Activated naive CD8-positive, alpha-beta T cell treated with anti-CD3 and anti-CD28 coated beads, Interleukin-2, amount 50 U/mL, for 24 hours (primary cell): ENCODE results near the gene ITGA11.

Source experiments
- ATAC-seq: fragments of 150-1000 bp; cut with Tn5 transposase; one replicate; pipeline ENCODE4 v1.10.0; 2021
- DNase-seq: peaks from one replicate; pipeline ENCODE4 v3.0.0; 2021
- H3K27ac Mint-ChIP-seq: one replicate; pipeline ENCODE4 v1.8.0; 2021; ENCODE audit warnings: mild to moderate bottlenecking, mixed read lengths
- H3K27me3 Mint-ChIP-seq: one replicate; pipeline ENCODE4 v1.8.0; 2021; ENCODE audit warnings: mixed read lengths
- H3K36me3 Mint-ChIP-seq: one replicate; pipeline ENCODE4 v1.8.0; 2021; ENCODE audit warnings: low read depth, mixed read lengths
- H3K4me1 Mint-ChIP-seq: one replicate; pipeline ENCODE4 v1.8.0; 2021; ENCODE audit warnings: mixed read lengths
- H3K4me3 Mint-ChIP-seq: one replicate; pipeline ENCODE4 v1.8.0; 2021; ENCODE audit warnings: mild to moderate bottlenecking, moderate library complexity, mixed read lengths
- H3K9me3 Mint-ChIP-seq: one replicate; pipeline ENCODE4 v1.8.0; 2021; ENCODE audit warnings: mixed read lengths

The ITGA11 gene

GRCh38 chr15:68436680-68437079 is 4.7 kb upstream of the ITGA11 start:
- Mint-ChIP-seq H3K4me3 (no peak overlapping the region), H3K4me1 (peaks cover 3% of the 10 kb centered on the region), H3K27me3 (peaks cover 46% of the 10 kb centered on the region), H3K36me3 (no peaks in the 10 kb centered on the region), H3K27ac (no peak overlapping the region), H3K9me3 (no peaks in the 10 kb centered on the region)
- ATAC-seq: no peak
- no peak for DNase-seq

DNA sequence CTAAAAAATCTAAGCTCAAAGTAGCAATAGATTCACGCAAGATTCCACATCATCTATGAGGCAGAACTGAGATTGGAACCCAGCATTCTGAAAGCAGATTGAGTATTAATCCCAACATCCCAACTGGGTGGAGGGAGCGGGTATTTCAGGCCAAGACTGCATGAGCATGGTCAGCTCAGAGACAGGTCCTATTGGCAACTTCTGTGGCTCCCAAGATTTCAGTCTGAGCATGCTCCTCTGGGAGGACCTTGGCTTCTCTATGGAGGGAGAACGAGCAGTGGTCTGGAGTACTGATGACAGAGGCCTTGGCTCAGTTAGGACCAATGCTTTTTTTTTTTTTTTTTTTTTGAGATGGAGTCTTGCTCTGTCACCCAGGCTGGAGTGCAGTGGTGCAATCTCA is 4.0 kb upstream of the ITGA11 start:
- H3K4me1 Mint-ChIP-seq: peaks cover 3% of the 10 kb centered on the region
- no peak overlapping the region for H3K27ac Mint-ChIP-seq
- DNase-seq (no peak), ATAC-seq (no peak)
- no peaks in the 10 kb centered on the region for H3K9me3 Mint-ChIP-seq
- H3K36me3 Mint-ChIP-seq: no peaks in the 10 kb centered on the region
- H3K4me3 Mint-ChIP-seq: no peak overlapping the region
- peaks cover 47% of the 10 kb centered on the region for H3K27me3 Mint-ChIP-seq

- Mint-ChIP-seq H3K4me1 (peaks cover 3% of the 10 kb centered on the region), H3K36me3 (no peaks in the 10 kb centered on the region), H3K9me3 (no peaks in the 10 kb centered on the region), H3K27ac (no peak overlapping the region), H3K4me3 (no peak overlapping the region), H3K27me3 (peaks cover 50% of the 10 kb centered on the region)
- ATAC-seq (no peak), DNase-seq (no peak)
These were observed 2.1 kb upstream of the ITGA11 start for GRCh38 chr15:68434021-68434420.

- Mint-ChIP-seq H3K27me3 (peaks cover 50% of the 10 kb centered on the region), H3K27ac (no peak overlapping the region)
- DNase-seq: no peak
These were observed 1.6 kb upstream of the ITGA11 start for GRCh38 chr15:68433551-68433950.

GRCh38 chr15:68432441-68433064 is 590 bp upstream of the ITGA11 start:
- no peak for ATAC-seq
- Mint-ChIP-seq H3K9me3 (no peaks in the 10 kb centered on the region), H3K4me1 (peaks cover 3% of the 10 kb centered on the region), H3K4me3 (no peak overlapping the region), H3K36me3 (no peaks in the 10 kb centered on the region), H3K27me3 (peaks cover 48% of the 10 kb centered on the region), H3K27ac (no peak overlapping the region)
- no peak for DNase-seq

More at GRCh38 chr15:68433551-68433950, 1.6 kb upstream of the ITGA11 start:
- Mint-ChIP-seq H3K36me3 (no peaks in the 10 kb centered on the region), H3K9me3 (no peaks in the 10 kb centered on the region), H3K4me3 (no peak overlapping the region), H3K4me1 (peaks cover 3% of the 10 kb centered on the region)
- no peak for ATAC-seq

GRCh38 chr15:68431037-68431791 is 749 bp downstream of the ITGA11 start:
- H3K27me3 Mint-ChIP-seq: peaks cover 39% of the 10 kb centered on the region
- DNase-seq: no peak

DNA sequence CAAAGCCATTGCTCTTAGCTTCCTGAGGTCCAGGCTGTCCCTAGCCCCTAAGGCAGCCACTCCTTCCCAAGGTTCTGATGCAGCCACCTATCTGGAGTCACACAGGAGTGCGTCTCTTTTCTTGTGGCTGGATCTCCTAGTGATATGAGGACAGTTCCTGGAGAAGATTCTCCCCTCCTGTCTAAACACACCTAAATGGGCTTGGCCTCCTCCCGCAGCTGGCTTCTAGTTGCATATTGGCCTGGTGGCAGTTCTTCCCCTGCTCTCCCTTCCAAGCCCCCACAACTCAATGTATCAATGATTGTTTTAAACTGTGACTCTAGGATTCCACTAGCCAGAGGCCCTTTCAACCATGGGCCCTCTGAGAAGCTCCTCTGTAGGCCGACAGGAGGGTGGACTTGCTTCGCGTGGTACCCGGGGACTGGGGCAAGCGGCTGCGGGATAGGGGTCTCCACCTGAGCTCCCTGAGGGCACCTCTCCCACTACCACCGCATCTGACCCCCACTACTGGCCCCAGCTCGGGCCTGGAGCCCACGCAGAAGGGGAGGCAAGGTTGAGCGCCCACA is 1.4 kb downstream of the ITGA11 start:
- no peaks in the 10 kb centered on the region for H3K36me3 Mint-ChIP-seq
- DNase-seq (no peak), ATAC-seq (no peak)
- no peaks in the 10 kb centered on the region for H3K9me3 Mint-ChIP-seq
- peaks cover 39% of the 10 kb centered on the region for H3K27me3 Mint-ChIP-seq
- no peak overlapping the region for H3K4me3 Mint-ChIP-seq
- no peak overlapping the region for H3K27ac Mint-ChIP-seq
- peaks cover 3% of the 10 kb centered on the region for H3K4me1 Mint-ChIP-seq

More at GRCh38 chr15:68431037-68431791, 749 bp downstream of the ITGA11 start:
- Mint-ChIP-seq H3K27ac (no peak overlapping the region), H3K4me3 (no peak overlapping the region), H3K4me1 (peaks cover 3% of the 10 kb centered on the region), H3K9me3 (no peaks in the 10 kb centered on the region), H3K36me3 (no peaks in the 10 kb centered on the region)
- no peak for ATAC-seq

DNA sequence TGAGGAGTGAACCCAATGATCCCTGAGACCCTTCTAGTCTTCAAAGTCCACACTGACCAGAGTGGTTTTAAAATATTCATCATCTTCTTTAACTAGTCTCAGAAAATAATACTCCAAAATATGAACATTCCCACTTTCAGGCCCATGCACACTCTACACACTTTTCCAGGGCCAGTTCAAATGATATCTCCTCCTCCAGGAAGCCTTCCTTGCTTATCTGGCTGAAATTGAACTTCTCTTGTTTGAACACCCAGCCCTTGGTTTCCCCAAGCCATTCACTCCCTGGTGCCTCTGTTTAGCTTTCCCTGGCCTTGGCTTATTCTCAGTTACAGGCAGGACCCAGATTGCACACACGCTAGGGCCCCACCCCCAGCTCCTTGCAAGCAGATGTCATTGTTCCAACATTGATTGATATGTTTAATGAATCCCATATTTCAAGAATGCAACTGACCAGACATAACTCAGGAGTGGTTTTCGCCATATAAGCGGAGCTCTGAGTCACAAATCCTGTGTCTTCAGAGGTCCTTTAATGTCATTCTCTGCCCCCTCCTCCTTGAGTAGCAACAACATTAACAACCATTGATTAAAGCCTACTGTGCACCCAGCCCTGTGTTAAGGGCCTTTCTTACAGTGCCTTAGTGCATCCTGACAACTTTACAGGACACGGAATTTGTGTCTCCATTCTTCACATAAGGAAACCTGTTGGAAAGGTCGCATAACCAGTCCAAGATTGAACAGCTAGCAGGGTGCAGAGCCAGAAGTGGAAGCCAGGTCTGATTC is 2.1 kb downstream of the ITGA11 start:
- no peaks in the 10 kb centered on the region for H3K36me3 Mint-ChIP-seq
- ATAC-seq: no peak
- DNase-seq: no peak
- no peaks in the 10 kb centered on the region for H3K9me3 Mint-ChIP-seq
- peaks cover 3% of the 10 kb centered on the region for H3K4me1 Mint-ChIP-seq
- no peak overlapping the region for H3K27ac Mint-ChIP-seq
- no peak overlapping the region for H3K4me3 Mint-ChIP-seq
- H3K27me3 Mint-ChIP-seq: peaks cover 39% of the 10 kb centered on the region

DNA sequence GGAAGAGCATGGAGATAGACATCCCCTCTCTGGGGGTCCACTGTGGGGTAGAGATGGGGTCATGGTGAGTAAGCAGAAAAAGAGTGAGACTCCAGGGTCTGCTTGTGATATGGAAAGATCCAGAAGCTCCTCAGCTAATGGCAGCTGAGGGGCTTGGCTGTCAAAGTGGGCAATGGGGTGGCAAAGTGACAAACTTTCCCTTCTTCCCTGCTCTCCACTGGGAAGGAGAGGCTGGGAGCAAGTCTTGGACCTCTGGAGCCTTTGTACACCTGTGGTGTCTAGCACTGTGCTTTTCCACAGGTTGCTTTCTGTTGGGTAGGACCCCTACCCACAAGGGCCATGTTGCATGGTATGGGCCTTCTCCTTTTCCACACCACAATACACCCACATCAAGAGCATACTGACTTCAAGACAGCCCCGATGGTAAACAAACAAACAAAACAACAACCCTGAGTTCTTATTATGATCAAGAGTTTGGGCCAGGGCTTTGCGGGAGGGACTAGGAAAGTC is 3.5 kb downstream of the ITGA11 start:
- H3K4me3 Mint-ChIP-seq: no peak overlapping the region
- peaks cover 3% of the 10 kb centered on the region for H3K4me1 Mint-ChIP-seq
- peaks cover 31% of the 10 kb centered on the region for H3K27me3 Mint-ChIP-seq
- DNase-seq: no peak
- H3K9me3 Mint-ChIP-seq: no peaks in the 10 kb centered on the region
- no peak for ATAC-seq
- no peak overlapping the region for H3K27ac Mint-ChIP-seq
- H3K36me3 Mint-ChIP-seq: no peaks in the 10 kb centered on the region

- ATAC-seq (no peak), DNase-seq (no peak)
- Mint-ChIP-seq H3K9me3 (no peaks in the 10 kb centered on the region), H3K4me3 (no peak overlapping the region), H3K27me3 (peaks cover 28% of the 10 kb centered on the region), H3K27ac (no peak overlapping the region), H3K36me3 (no peaks in the 10 kb centered on the region), H3K4me1 (peaks cover 3% of the 10 kb centered on the region)
These were observed 4.0 kb downstream of the ITGA11 start for GRCh38 chr15:68427963-68428362.

- H3K9me3 Mint-ChIP-seq: no peaks in the 10 kb centered on the region
- no peak for DNase-seq
- no peak overlapping the region for H3K4me3 Mint-ChIP-seq
- H3K27me3 Mint-ChIP-seq: peaks cover 22% of the 10 kb centered on the region
- no peak for ATAC-seq
- peaks cover 1% of the 10 kb centered on the region for H3K4me1 Mint-ChIP-seq
- no peak overlapping the region for H3K27ac Mint-ChIP-seq
- no peaks in the 10 kb centered on the region for H3K36me3 Mint-ChIP-seq
These were observed 4.6 kb downstream of the ITGA11 start for GRCh38 chr15:68427366-68427765.

DNA sequence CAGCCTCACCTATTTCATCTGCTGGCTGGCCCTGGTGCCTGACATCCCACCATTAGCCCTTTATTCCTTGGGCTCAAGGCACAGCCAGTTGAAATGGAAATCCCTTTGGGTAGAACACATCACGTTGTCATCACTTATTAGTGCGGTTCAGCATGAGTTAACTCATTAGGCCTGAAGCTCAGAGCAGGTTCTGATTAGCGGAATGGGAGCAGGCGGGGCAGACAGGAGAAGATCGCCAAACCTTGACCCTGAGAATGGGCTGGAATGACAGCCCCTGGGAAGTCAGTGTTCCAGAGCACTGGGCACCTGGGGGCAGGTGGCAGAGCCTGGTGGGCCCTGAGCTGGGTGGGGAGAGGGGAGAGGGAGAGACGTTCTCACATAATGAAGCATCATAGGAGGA is 5.8 kb downstream of the ITGA11 start:
- peaks cover 18% of the 10 kb centered on the region for H3K27me3 Mint-ChIP-seq
- H3K4me1 Mint-ChIP-seq: no peaks in the 10 kb centered on the region
- ATAC-seq (no peak), DNase-seq (no peak)
- no peak overlapping the region for H3K4me3 Mint-ChIP-seq
- no peak overlapping the region for H3K27ac Mint-ChIP-seq
- H3K9me3 Mint-ChIP-seq: no peaks in the 10 kb centered on the region
- H3K36me3 Mint-ChIP-seq: no peaks in the 10 kb centered on the region

DNA sequence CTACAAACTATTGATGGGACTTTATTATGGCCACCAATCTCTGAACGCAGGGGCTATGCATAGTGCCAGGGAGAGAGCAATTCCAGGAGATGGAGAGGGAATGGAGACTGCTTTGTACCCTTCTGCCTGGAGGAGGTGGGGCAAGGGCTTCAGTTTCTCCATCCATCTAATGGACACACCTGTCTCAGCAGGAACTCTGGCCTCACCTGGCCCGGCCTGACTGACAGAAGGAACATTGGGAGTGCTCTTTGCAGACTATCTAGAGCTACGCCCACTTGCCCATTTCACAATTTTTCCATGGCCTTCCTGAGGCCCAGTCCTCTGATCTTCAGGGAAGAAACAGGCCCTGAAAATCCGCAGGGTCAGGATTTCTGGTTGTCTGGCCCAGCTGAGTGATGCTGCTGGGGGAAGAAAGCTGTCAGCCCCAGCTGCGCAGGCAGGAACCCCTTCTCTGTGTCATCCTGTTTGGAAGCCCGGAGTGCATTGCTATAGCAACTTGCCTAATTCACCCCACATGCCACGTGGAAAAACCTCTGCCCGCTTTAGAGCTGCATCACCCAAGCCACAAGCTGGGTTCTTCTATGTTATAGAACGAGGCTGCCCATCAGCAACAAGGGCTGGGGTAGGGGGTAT is 6.4 kb downstream of the ITGA11 start:
- H3K4me1 Mint-ChIP-seq: no peaks in the 10 kb centered on the region
- no peak overlapping the region for H3K4me3 Mint-ChIP-seq
- ATAC-seq: no peak
- no peaks in the 10 kb centered on the region for H3K9me3 Mint-ChIP-seq
- DNase-seq: no peak
- H3K27me3 Mint-ChIP-seq: peaks cover 17% of the 10 kb centered on the region
- H3K36me3 Mint-ChIP-seq: no peaks in the 10 kb centered on the region
- no peak overlapping the region for H3K27ac Mint-ChIP-seq

DNA sequence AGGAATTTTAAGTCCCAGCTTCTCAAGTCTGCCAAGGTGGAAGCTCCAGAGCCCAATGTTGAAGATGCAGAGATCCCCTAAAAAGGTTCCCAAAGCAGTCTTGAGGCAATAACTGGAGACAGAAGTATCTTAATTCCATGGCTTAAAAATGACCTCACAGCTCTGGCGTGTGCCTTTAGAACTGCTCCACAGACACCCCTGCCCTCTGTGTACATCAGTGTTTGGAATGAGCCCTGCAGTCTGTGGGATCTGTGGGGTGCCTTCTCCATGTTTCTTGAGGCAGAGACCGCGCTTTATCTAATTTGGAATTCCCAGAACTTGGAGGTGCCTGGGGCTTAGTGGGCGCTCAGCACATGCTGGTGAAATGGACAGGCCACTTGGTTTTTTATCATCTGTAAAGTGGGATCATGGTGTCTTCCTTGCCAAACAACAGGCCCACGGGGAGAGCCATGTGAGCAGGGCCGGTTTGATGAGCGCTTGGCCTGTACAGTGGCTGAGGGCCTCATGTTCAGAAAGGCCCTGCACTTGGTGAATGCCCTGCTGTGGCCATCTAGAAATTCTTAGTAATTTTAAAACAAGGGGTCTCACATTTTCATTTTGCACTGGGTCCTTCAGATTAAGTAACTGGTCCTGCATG is 7.1 kb downstream of the ITGA11 start:
- ATAC-seq (no peak), DNase-seq (no peak)
- peaks cover 10% of the 10 kb centered on the region for H3K27me3 Mint-ChIP-seq
- no peaks in the 10 kb centered on the region for H3K4me1 Mint-ChIP-seq
- no peaks in the 10 kb centered on the region for H3K36me3 Mint-ChIP-seq
- no peaks in the 10 kb centered on the region for H3K9me3 Mint-ChIP-seq
- H3K4me3 Mint-ChIP-seq: no peak overlapping the region
- H3K27ac Mint-ChIP-seq: no peak overlapping the region
